ENCODE data around the gene GP1BA. TPM values are rescaled to one million over a fixed set of nuclear protein-coding genes. Genes with fewer than 3 reads are reported as not detected.

Gene GP1BA
- total RNA-seq, 1 experiment from 2014 or later = not detected

- H3K36me3 ChIP-seq (ENCODE audit: low read depth) = 0 out of 2 replicates have a peak, but pooled peaks cover 3% of the 10 kb centered on the region
- BruUV-seq (replicated peaks) = no TSS peak
- ChIA-PET CTCF (no interaction called here), POLR2A (ENCODE audit: unreplicated experiment) (no interaction called here)
- DNase-seq = no peak
- no peak overlapping the region for H2AFZ ChIP-seq
- intact Hi-C loops (cut with micrococcal nuclease; ENCODE audit: unreplicated experiment) = loop anchor here (5.0 kb wide), 1 partner anchor 250 kb away; no protein-coding TSS in a partner anchor
- peaks cover 5% of the 10 kb centered on the region; the same call in 1 of the 2 replicates for H4K20me1 ChIP-seq (ENCODE audit: insufficient read depth)
- no peaks in the 10 kb centered on the region for H3K4me1 ChIP-seq (replicated peaks; ENCODE audit: insufficient read depth)
- peaks cover 26% of the 10 kb centered on the region; the same call in 1 of the 2 replicates for H3F3A ChIP-seq (ENCODE audit: insufficient read depth, low read depth)
- H3K9me3 ChIP-seq (ENCODE audit: insufficient read depth, low read depth) = no peaks in the 10 kb centered on the region
- no peak overlapping the region for H3K4me3 ChIP-seq
- no peaks in the 10 kb centered on the region for H3K79me2 ChIP-seq (ENCODE audit: low read depth)
- no peaks in the 10 kb centered on the region for H3K27me3 ChIP-seq (ENCODE audit: insufficient read depth, low read depth)
- H3K4me2 ChIP-seq = no peak overlapping the region
- TF ChIP-seq EZH2 (IDR thresholded peaks at IDR 0.05; ENCODE audit: low read depth) (no peak), CTCF (conservative IDR thresholded peaks at IDR 0.05) (no peak)
- H3K9me2 ChIP-seq (ENCODE audit: insufficient read depth) = no peaks in the 10 kb centered on the region
- no peak overlapping the region for H3K27ac ChIP-seq
Observed at GRCh38 chr17:4887581-4887980, 44.5 kb upstream of the GP1BA start.

GRCh38 chr17:4891411-4892410, 40.4 kb upstream of the GP1BA start:
- no peak overlapping the region for H3K27ac ChIP-seq
- H3F3A ChIP-seq (ENCODE audit: insufficient read depth, low read depth) = peaks cover 16% of the 10 kb centered on the region; the same call in 1 of the 2 replicates
- H3K79me2 ChIP-seq (ENCODE audit: low read depth) = no peaks in the 10 kb centered on the region
- no peak overlapping the region for H3K4me2 ChIP-seq
- no peaks in the 10 kb centered on the region for H3K36me3 ChIP-seq (ENCODE audit: low read depth)
- no peak overlapping the region for H3K4me3 ChIP-seq
- H3K9me2 ChIP-seq (ENCODE audit: insufficient read depth) = no peaks in the 10 kb centered on the region
- ChIA-PET POLR2A (ENCODE audit: unreplicated experiment) (no interaction called here), CTCF (no interaction called here)
- no TSS peak for BruUV-seq (replicated peaks)
- H3K27me3 ChIP-seq (ENCODE audit: insufficient read depth, low read depth) = no peaks in the 10 kb centered on the region
- no peak overlapping the region for H2AFZ ChIP-seq
- no peak for DNase-seq
- no peak for TF ChIP-seq EZH2 (IDR thresholded peaks at IDR 0.05; ENCODE audit: low read depth)
- no peak for TF ChIP-seq CTCF (conservative IDR thresholded peaks at IDR 0.05)
- intact Hi-C loops (cut with micrococcal nuclease; ENCODE audit: unreplicated experiment) = no loop called here
- H4K20me1 ChIP-seq (ENCODE audit: insufficient read depth) = 0 out of 2 replicates have a peak, but pooled peaks cover 5% of the 10 kb centered on the region
- H3K9me3 ChIP-seq (ENCODE audit: insufficient read depth, low read depth) = no peaks in the 10 kb centered on the region
- no peaks in the 10 kb centered on the region for H3K4me1 ChIP-seq (replicated peaks; ENCODE audit: insufficient read depth)

- no peak overlapping the region for H3K27ac ChIP-seq
- peaks cover 8% of the 10 kb centered on the region; the same call in 1 of the 2 replicates for H3F3A ChIP-seq (ENCODE audit: insufficient read depth, low read depth)
- ChIA-PET POLR2A (ENCODE audit: unreplicated experiment) (no interaction called here), CTCF (no interaction called here)
- no peaks in the 10 kb centered on the region for H3K36me3 ChIP-seq (ENCODE audit: low read depth)
- no peak for DNase-seq
- no peak for TF ChIP-seq CTCF (conservative IDR thresholded peaks at IDR 0.05)
- no peak for TF ChIP-seq EZH2 (IDR thresholded peaks at IDR 0.05; ENCODE audit: low read depth)
- no peak overlapping the region for H3K4me3 ChIP-seq
- H3K27me3 ChIP-seq (ENCODE audit: insufficient read depth, low read depth) = no peaks in the 10 kb centered on the region
- no peaks in the 10 kb centered on the region for H3K9me2 ChIP-seq (ENCODE audit: insufficient read depth)
- no TSS peak for BruUV-seq (replicated peaks)
- H3K9me3 ChIP-seq (ENCODE audit: insufficient read depth, low read depth) = no peaks in the 10 kb centered on the region
- H2AFZ ChIP-seq = no peak overlapping the region
- intact Hi-C loops (cut with micrococcal nuclease; ENCODE audit: unreplicated experiment) = no loop called here
- H3K4me2 ChIP-seq = no peak overlapping the region
- H3K4me1 ChIP-seq (replicated peaks; ENCODE audit: insufficient read depth) = no peaks in the 10 kb centered on the region
- no peaks in the 10 kb centered on the region for H3K79me2 ChIP-seq (ENCODE audit: low read depth)
- H4K20me1 ChIP-seq (ENCODE audit: insufficient read depth) = 0 out of 2 replicates have a peak, but pooled peaks cover 5% of the 10 kb centered on the region
Observed at GRCh38 chr17:4892499-4893221, 39.4 kb upstream of the GP1BA start.
